Panc1 (cell line): Measurements from ENCODE around the gene PLAAT4.
A peak's percentile ranks its signal among the peaks of the same experiment; 100 is the strongest.

Experiments
- CTCF ChIP-seq: fragments of 450-650 bp; IDR thresholded peaks from 2 replicates; pipeline ENCODE4 v1.5.1; 2017; ENCODE audit warnings: mild to moderate bottlenecking
- POLR2AphosphoS5 ChIP-seq: IDR thresholded peaks from 2 replicates; pipeline ENCODE4 v1.6.1; 2012; ENCODE audit warnings: mild to moderate bottlenecking, low read depth, low read length, moderate library complexity

GRCh38 chr11:63508009-63508408 is 28.6 kb upstream of the PLAAT4 start:
- TF ChIP-seq CTCF, result peak; percentile 80
- TF ChIP-seq POLR2AphosphoS5, result no peak
